Measurements from ENCODE around the gene TCOF1. TPM values are rescaled to one million over a fixed set of nuclear protein-coding genes. Genes with fewer than 3 reads are reported as not detected.
A peak's percentile ranks its signal among the peaks of the same experiment; 100 is the strongest.

TCOF1 gene
- polyA plus RNA-seq, 1 donor (not counting 4 experiments of a cell fraction or from before 2014, with no cell fraction given): 13.6 TPM

- dilution Hi-C loops (cut with MboI; ENCODE audit: extremely low pct_ligation_motif_present, low sequenced_read_pairs): no loop called here
- H3K36me3 ChIP-seq (ENCODE audit: control insufficient read depth in 2 of 2, extremely low read depth in 1 of 2, insufficient read depth in 2 of 2, low read length in 2 of 2): peaks cover 44 to 78% of the 10 kb centered on the region in 2 experiments
These were observed 37.6 kb downstream of the TCOF1 start for GRCh38 chr5:150394912-150395687.

GRCh38 chr5:150395688-150395975 lies 38.1 kb downstream of the TCOF1 start:
- no peaks in the 10 kb centered on the region for H3K79me2 ChIP-seq (ENCODE audit: control insufficient read depth, insufficient read depth, low read length)
- no peak overlapping the region for H3K9ac ChIP-seq (ENCODE audit: control insufficient read depth, extremely low read depth, insufficient read depth, low read length)
- H3K27ac ChIP-seq (ENCODE audit: control insufficient read depth, insufficient read depth, low read length): no peak overlapping the region
- H3K9me1 ChIP-seq (ENCODE audit: control insufficient read depth, extremely low read depth, insufficient read depth, low read length): no peaks in the 10 kb centered on the region
- peaks cover 48 to 80% of the 10 kb centered on the region in 2 experiments for H3K36me3 ChIP-seq (ENCODE audit: control insufficient read depth in 2 of 2, extremely low read depth in 1 of 2, insufficient read depth in 2 of 2, low read length in 2 of 2)
- H3K4me3 ChIP-seq (ENCODE audit: control insufficient read depth in 2 of 3, extremely low read depth in 1 of 3, insufficient read depth in 2 of 3, low read depth in 1 of 3, low read length in 3 of 3): no peak overlapping the region
- no peaks in the 10 kb centered on the region for H3K4me1 ChIP-seq (ENCODE audit: control insufficient read depth, extremely low read depth, insufficient read depth, low read length)
- H2AFZ ChIP-seq (ENCODE audit: control insufficient read depth, low read length): no peak overlapping the region
- H4K20me1 ChIP-seq (ENCODE audit: control insufficient read depth, extremely low read depth, insufficient read depth, low read length): no peaks in the 10 kb centered on the region
- H3K27me3 ChIP-seq (ENCODE audit: control insufficient read depth, extremely low read depth, insufficient read depth, low read length): no peaks in the 10 kb centered on the region
- no peak for FAIRE-seq
- H3K9me3 ChIP-seq (ENCODE audit: control insufficient read depth, low read depth, low read length): no peaks in the 10 kb centered on the region
- dilution Hi-C loops (cut with MboI; ENCODE audit: extremely low pct_ligation_motif_present, low sequenced_read_pairs): no loop called here
- no peak for DNase-seq (ENCODE audit: low read depth, low spot score)
- H3K4me2 ChIP-seq (ENCODE audit: control insufficient read depth, extremely low read depth, insufficient read depth, low read depth, low read length): no peak overlapping the region
- no peak for TF ChIP-seq EZH2 (IDR thresholded peaks at IDR 0.05; ENCODE audit: low read length)
- no peak for TF ChIP-seq CTCF (optimal IDR thresholded peaks at IDR 0.05 in 1 of 3, IDR thresholded peaks at IDR 0.05 in 1 of 3, conservative IDR thresholded peaks at IDR 0.05 in 1 of 3; ENCODE audit: extremely low read depth in 1 of 3, insufficient read depth in 2 of 3, low read length in 3 of 3)

More at GRCh38 chr5:150394912-150395687, 37.6 kb downstream of the TCOF1 start:
- Histone ChIP-seq H3K79me2 (ENCODE audit: control insufficient read depth, insufficient read depth, low read length) (no peaks in the 10 kb centered on the region), H3K4me1 (ENCODE audit: control insufficient read depth, extremely low read depth, insufficient read depth, low read length) (no peaks in the 10 kb centered on the region), H3K4me2 (ENCODE audit: control insufficient read depth, extremely low read depth, insufficient read depth, low read depth, low read length) (no peak overlapping the region), H3K9ac (ENCODE audit: control insufficient read depth, extremely low read depth, insufficient read depth, low read length) (no peak overlapping the region), H3K4me3 (ENCODE audit: control insufficient read depth in 2 of 3, extremely low read depth in 1 of 3, insufficient read depth in 2 of 3, low read depth in 1 of 3, low read length in 3 of 3) (no peak overlapping the region), H2AFZ (ENCODE audit: control insufficient read depth, low read length) (no peak overlapping the region), H3K9me1 (ENCODE audit: control insufficient read depth, extremely low read depth, insufficient read depth, low read length) (no peaks in the 10 kb centered on the region), H3K9me3 (ENCODE audit: control insufficient read depth, low read depth, low read length) (no peaks in the 10 kb centered on the region), H3K27ac (ENCODE audit: control insufficient read depth, insufficient read depth, low read length) (no peak overlapping the region), H4K20me1 (ENCODE audit: control insufficient read depth, extremely low read depth, insufficient read depth, low read length) (no peaks in the 10 kb centered on the region), H3K27me3 (ENCODE audit: control insufficient read depth, extremely low read depth, insufficient read depth, low read length) (no peaks in the 10 kb centered on the region)
- DNase-seq (ENCODE audit: low read depth, low spot score) (no peak), FAIRE-seq (no peak)
- TF ChIP-seq EZH2 (IDR thresholded peaks at IDR 0.05; ENCODE audit: low read length): no peak
- TF ChIP-seq CTCF (optimal IDR thresholded peaks at IDR 0.05 in 1 of 3, IDR thresholded peaks at IDR 0.05 in 1 of 3, conservative IDR thresholded peaks at IDR 0.05 in 1 of 3; ENCODE audit: extremely low read depth in 1 of 3, insufficient read depth in 2 of 3, low read length in 3 of 3): peak in 1 of 3 experiments; percentile 19

Data from keratinocyte (primary cell).